Limb (tissue), 2 donors: Measurements from ENCODE around the gene PGM5.
"Not testable (repeated sequence)": the region's sequence is repeated elsewhere in the genome, so short reads cannot be mapped to it uniquely, and the experiment has no call there.

ENCODE experiments used
- DNase-seq, 2 donors: peaks; one replicate each; pipeline ENCODE4 v3.0.0-alpha.2; 2016; ENCODE audit errors: extremely low spot score in 2 of 2

Gene PGM5

DNA sequence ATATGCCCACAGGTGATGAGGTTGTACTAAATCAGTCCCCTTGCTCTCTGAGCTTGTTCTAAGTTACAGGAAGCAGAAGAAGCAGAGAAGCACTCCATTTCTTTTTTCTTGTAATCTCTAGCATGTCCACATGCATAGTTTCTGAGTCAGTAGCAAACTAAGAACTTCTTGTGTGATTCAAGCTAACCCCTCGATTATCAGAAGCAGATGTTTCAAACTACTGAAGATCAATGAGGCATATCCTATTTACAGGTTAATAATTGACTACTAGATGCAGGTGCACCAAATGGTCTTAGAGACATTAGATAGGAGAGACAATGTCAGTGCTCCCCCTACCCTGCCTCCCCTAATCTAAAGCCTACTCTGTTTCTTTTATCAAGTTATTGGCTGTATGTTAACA is 21.3 kb downstream of the PGM5 start:
- not testable (repeated sequence) for DNase-seq

- DNase-seq: not testable (repeated sequence)
These were observed 27.5 kb downstream of the PGM5 start for GRCh38 chr9:68383894-68384293.

- DNase-seq: not testable (repeated sequence)
These were observed 33.1 kb downstream of the PGM5 start for GRCh38 chr9:68389558-68389957.

GRCh38 chr9:68390737-68391136 is 34.3 kb downstream of the PGM5 start:
- DNase-seq: not testable (repeated sequence)

GRCh38 chr9:68396411-68397094 is 40.1 kb downstream of the PGM5 start:
- DNase-seq: not testable (repeated sequence)

GRCh38 chr9:68397095-68397423 is 40.6 kb downstream of the PGM5 start:
- not testable (repeated sequence) for DNase-seq

DNA sequence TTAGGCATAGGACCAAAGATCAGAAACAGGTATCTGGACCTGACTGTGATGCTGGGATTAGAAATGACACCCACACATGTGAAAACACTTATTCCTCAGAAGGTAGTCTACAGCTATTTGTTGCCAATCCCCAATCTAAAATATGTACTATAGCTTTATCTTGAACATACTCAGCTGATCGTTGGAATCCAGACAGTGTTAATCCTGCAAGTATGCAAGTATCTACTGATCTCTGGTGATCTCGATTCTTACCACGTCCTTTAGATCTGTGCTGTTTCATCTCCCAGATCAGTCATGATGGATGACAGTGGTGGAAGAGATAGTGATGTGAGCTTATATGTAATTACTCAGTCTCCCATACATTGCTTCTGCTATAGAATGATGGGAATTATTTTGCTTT is 41.4 kb downstream of the PGM5 start:
- DNase-seq: not testable (repeated sequence)

GRCh38 chr9:68398324-68398723 is 41.9 kb downstream of the PGM5 start:
- not testable (repeated sequence) for DNase-seq

DNA sequence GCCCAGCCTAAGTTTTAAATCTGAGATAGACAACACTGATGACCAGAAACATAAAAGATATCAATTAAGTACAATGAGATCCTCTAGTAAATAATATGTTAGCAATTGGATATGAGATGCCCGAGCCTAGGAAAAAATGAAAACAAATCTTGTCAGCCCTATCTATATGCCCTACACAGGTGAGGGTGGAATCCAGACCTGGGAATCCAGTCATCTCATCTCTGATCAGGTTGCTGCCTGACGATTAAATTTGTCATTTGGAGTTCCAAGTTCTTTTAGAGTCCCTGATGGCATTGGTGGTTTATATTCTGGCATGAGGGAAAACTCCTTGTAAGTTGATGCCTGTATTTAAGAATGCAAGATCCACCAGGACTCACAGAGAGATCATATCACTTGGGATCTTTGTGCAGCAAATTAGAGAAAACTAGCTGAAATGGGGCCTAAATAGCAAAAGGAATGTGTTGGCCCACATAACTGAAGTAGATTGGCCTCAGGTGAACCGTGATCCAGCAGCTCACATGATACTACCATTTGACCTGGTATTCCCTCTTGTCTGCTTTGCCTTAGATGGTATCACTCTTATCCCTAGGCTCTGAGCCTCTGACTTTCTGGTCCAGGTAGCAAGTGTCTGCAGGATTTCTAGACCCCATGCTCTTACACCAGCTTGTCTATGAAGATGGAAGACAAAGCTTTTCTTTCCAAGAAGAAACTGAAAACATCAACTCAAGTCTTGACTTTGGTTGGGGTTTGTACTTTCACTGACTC is 48.2 kb downstream of the PGM5 start:
- DNase-seq: not testable (repeated sequence)

DNA sequence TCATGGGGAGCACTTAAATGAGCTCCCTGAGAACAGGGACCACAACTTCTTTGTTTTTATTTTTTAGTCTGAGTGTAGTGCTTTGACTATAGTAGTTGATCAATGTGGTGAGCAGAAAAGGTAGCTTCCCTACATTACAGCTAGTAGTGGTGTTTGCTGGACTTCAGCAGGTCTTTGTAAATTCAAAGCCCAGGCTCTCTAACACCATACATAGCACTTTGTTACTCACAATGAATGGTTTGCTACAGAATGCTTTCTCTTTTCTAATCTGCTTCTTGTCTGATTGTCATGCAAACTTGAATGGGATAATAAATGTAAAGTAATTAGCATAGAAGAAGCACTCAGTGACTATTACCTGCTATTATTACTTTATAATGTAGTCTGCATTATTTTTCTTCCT is 55.5 kb downstream of the PGM5 start:
- DNase-seq: not testable (repeated sequence)

GRCh38 chr9:68412754-68413153 is 56.3 kb downstream of the PGM5 start:
- DNase-seq: not testable (repeated sequence)

DNA sequence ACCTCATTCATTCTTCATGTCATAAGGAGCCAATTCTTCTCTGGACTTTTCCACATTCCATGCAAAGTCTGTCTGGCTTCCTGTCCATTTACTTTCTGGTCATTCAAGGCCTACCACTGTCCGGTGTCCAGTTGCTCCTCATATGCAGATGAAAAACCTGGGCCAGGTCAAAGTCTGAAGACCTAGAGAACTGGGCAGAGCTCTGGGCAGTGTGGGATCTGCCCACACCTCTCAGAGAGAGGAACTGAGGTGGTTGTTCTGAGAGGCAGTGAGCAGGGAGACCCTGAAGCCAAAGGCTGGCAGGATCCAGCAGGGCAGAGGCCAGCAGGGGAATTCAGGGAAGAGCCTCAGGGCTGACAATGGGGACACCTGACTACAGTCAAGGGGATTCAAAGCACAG is 58.7 kb downstream of the PGM5 start:
- DNase-seq: not testable (repeated sequence)

GRCh38 chr9:68416936-68417564 is 60.6 kb downstream of the PGM5 start:
- DNase-seq: no peak

- DNase-seq: no peak
These were observed 61.4 kb downstream of the PGM5 start for GRCh38 chr9:68417762-68418161.

DNA sequence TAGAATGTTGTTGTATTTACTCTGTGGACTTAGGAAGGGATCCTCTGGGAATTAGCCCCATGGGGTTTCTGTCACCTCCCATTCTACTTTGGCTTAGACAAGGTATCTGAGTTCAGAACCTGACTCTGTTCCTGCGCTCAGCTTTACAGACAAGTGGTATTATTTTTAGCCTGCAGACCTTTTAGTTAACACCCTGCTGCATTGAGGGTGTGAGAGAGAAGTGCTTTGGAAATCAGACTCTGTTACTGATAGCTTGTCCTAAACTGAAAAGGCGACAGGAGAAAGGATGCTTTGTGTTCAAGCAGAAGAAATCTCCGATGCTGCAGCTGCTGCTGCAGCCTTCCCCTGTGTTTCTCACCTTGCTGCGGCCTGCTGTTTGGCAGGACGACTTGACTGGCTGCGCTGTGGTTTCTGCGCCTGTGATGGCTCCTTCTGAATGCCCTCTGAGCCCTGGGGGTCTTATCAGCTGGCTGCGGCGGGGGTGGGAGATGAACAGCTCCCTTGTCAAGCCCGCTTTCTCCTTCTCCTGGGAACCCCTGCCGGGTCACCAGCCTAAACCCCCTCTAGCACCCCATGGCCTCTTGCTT is 61.9 kb downstream of the PGM5 start:
- DNase-seq: no peak

- DNase-seq: no peak
These were observed 63.5 kb downstream of the PGM5 start for GRCh38 chr9:68419901-68420300.

DNA sequence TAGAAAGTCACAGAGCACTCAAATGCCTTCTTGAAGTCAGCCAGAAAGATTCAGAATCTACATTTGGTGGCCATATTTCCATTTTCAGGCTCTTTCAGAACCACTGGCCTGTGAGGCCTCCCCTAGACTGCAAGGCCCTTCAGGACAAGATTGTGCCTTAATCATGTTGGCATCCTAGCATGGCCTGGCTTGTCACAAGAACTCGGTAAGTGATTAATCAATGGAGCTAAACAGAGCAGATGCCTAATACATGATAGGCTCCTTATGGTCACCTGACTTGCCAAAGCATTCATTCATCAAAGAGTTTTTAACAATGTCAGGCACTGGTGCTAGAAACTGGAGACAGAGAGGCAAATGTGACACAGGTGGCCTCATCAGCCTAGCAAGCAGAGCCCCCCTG is 70.3 kb downstream of the PGM5 start:
- DNase-seq: no peak

DNA sequence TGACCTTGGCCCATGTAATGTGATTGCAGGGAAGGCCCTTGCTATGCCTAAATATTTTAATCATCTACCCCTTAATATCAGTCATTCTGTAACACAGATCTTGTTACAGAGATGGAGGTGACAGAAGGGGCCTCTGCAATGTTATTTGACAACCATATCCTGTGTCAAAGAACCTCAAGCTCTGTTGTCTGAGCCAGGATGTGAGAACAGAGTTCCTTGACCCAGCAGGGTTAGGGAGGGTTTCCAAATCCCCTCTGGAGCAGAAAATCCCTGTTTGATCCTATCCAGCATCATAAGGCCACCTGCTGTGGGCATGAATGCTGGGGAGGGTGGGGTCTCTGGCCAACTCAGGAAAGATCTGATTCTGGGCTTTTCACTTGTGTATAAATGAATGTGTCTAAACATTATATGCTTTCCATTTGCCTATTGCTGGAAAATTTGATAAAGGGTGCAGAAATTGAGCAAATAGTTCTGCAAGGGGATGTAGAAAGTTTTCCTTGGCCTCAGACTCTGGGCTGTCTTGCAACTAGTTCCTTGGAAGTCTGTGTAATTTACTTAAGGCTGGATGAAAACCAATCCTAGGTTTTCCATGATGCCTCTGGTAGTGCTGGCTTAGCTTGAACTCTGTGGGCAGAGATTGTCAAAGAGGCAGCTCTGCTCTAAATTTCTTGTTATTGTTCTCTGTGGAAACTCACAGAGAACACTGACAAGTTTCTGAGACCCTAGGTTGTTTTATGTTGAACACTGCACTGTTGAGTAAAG is 71.0 kb downstream of the PGM5 start:
- DNase-seq: peak; percentile 24 to 36

DNA sequence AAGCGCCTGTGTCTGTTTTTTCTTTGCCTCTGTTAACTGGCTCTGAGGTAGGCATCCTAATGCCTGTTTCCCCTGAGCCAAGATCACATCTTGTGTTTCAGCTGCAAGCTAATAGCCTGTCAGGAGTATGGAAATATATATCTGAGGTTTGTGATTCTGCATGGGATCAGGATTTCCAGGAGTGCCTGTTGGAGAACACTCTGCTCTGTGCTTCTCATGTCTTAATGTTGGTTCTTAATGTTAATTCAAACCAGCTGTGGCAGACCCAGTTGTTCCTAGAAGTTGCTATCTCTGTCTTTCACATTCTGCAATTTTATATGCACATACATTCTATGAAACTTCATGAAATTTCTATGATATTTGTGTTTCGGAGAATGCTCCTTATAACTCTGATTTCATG is 72.1 kb downstream of the PGM5 start:
- DNase-seq: peak in 1 of 2 donors; percentile 39

DNA sequence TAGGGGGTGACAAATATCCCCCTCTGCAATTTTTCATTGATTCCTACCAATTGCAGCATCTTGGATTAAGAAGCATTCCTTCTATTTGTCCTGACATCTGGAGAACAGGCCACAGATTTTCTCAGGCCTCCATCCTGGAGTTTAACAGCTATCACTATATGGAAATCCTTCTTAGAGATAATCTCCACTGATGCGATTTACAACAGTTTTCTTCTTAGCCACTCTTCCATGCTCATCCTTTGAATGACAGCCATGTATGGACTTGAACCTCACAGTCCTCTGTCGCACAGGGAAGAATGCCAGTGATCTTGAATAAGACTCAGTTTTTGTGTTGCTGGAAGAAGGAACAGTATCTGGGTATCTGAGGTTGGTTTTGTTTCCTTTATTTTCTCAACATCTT is 73.2 kb downstream of the PGM5 start:
- DNase-seq: no peak

- no peak for DNase-seq
These were observed 74.9 kb downstream of the PGM5 start for GRCh38 chr9:68431307-68431706.
